Measurements from ENCODE around the gene MESP2. TPM values are rescaled to one million over a fixed set of nuclear protein-coding genes. Genes with fewer than 3 reads are reported as not detected.

MESP2 gene
- total RNA-seq, 1 experiment from 2014 or later: not detected

DNA sequence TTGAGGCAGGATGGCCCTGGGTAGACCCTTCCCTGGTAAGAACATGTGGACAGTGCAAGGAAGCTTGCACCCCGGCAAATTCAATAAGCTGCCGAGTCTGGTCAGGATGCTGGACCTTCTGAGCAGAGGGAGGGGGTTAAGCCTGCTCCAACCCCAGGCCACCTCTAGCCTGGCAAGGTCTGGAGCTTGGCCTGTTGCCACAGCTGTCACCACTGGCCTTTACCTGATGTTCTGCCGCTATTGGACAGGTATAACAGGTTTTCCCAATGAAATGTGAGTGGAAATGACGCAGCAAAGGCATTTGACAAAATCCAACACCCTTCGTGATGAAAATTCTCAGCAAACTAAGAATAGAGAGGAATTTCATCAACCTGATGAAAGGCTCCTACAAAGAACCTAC, 24.4 kb upstream of the MESP2 start:
- BruUV-seq (replicated peaks): no TSS peak
- CTCF ChIA-PET: interaction anchor here (0.5 to 3.1 kb wide), 4 partner anchors 10 to 253 kb away, joined by 3 to 16 read pairs (median 7); no protein-coding TSS in a partner anchor
- peak; percentile 81 for DNase-seq
- Mint-ChIP-seq H3K9me3 (ENCODE audit: low read depth, unreplicated experiment) (no peaks in the 10 kb centered on the region), H3K4me1 (ENCODE audit: low read depth, unreplicated experiment) (peaks cover 30% of the 10 kb centered on the region), H3K4me3 (ENCODE audit: low read depth, unreplicated experiment) (peak overlapping the region; percentile 62), H3K36me3 (ENCODE audit: insufficient read depth, unreplicated experiment) (peaks cover 7% of the 10 kb centered on the region), H3K27ac (ENCODE audit: unreplicated experiment) (no peak overlapping the region), H3K27me3 (ENCODE audit: unreplicated experiment) (peaks cover 14% of the 10 kb centered on the region)
- intact Hi-C loops (cut with micrococcal nuclease; ENCODE audit: unreplicated experiment): no loop called here
- TF ChIP-seq CTCF (IDR thresholded peaks at IDR 0.05; ENCODE audit: unreplicated experiment): no peak

GRCh38 chr15:89753855-89754254, 22.3 kb upstream of the MESP2 start:
- BruUV-seq (replicated peaks): no TSS peak

DNA sequence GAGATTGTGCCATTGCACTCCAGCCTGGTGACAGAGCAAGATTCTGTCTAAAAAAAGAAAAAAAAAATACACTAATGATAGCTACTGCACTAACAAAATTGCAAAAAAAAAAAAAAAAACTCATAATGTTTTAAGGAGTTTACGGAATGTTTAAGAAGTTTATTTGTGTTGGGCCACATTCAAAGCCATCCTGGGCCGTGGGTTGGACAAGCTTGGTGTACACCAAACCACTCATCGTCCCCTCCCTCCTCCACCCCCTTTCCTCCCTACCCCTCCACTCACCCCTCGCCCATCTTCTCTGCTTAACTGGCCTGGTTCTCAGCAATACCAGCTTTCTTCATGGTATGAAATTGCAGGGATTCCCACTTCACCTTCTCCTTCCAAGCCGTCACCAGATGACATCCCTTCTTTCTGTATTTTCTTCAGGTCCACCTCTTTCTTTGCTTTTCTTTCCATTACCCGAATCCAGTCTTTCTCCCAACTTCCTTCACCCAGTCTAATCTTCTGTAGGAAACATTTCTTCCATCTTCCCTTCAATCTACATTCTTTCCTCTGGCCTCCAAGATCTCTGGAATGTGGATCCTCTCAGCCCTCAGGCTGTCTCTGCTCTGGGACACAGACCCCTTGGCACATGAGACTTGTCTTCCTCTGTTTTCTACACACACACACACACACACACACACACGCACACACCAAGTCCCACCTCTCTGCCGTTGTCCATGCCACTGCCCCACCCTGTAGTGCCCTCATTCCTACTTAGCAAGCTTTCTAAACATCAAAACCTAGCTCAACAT, 21.6 kb upstream of the MESP2 start:
- no TSS peak for BruUV-seq (replicated peaks)
- CTCF ChIA-PET: interaction anchor here (0.6 to 1.1 kb wide), 3 partner anchors 11 to 120 kb away, joined by 3 read pairs; no protein-coding TSS in a partner anchor
- Mint-ChIP-seq H3K4me1 (ENCODE audit: low read depth, unreplicated experiment) (peaks cover 32% of the 10 kb centered on the region), H3K36me3 (ENCODE audit: insufficient read depth, unreplicated experiment) (peaks cover 6% of the 10 kb centered on the region), H3K27me3 (ENCODE audit: unreplicated experiment) (no peaks in the 10 kb centered on the region), H3K27ac (ENCODE audit: unreplicated experiment) (no peak overlapping the region), H3K9me3 (ENCODE audit: low read depth, unreplicated experiment) (no peaks in the 10 kb centered on the region), H3K4me3 (ENCODE audit: low read depth, unreplicated experiment) (no peak overlapping the region)
- no peak for DNase-seq
- intact Hi-C loops (cut with micrococcal nuclease; ENCODE audit: unreplicated experiment): no loop called here
- TF ChIP-seq CTCF (IDR thresholded peaks at IDR 0.05; ENCODE audit: unreplicated experiment): no peak

More at GRCh38 chr15:89753855-89754254, 22.3 kb upstream of the MESP2 start:
- Mint-ChIP-seq H3K4me3 (ENCODE audit: low read depth, unreplicated experiment) (no peak overlapping the region), H3K27ac (ENCODE audit: unreplicated experiment) (no peak overlapping the region), H3K36me3 (ENCODE audit: insufficient read depth, unreplicated experiment) (peaks cover 7% of the 10 kb centered on the region), H3K27me3 (ENCODE audit: unreplicated experiment) (peaks cover 3% of the 10 kb centered on the region), H3K9me3 (ENCODE audit: low read depth, unreplicated experiment) (no peaks in the 10 kb centered on the region), H3K4me1 (ENCODE audit: low read depth, unreplicated experiment) (peaks cover 30% of the 10 kb centered on the region)
- no peak for TF ChIP-seq CTCF (IDR thresholded peaks at IDR 0.05; ENCODE audit: unreplicated experiment)
- CTCF ChIA-PET: interaction anchor here (0.6 kb wide), 1 partner anchor 11 kb away, joined by 3 read pairs; no protein-coding TSS in a partner anchor
- no peak for DNase-seq
- intact Hi-C loops (cut with micrococcal nuclease; ENCODE audit: unreplicated experiment): no loop called here

DNA sequence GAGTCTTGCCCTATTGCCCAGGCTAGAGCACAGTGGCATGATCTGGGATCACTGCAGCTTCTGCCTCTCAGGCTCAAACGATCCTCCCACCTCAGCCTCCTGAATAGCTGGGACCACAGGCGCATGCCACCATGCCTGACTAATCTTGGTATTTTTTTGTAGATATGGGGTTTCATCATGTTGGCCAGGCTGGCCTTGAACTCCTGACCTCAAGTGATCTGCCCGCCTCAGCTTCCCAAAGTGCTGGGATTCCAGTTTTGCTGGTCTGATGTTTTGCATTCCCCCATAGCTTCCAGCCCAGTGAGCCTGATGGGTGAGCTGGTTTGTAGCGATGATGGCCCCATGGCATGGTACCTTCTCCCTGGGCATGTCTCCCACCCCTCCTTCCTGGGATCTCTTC, 20.4 kb upstream of the MESP2 start:
- intact Hi-C loops (cut with micrococcal nuclease; ENCODE audit: unreplicated experiment): no loop called here
- no peak for TF ChIP-seq CTCF (IDR thresholded peaks at IDR 0.05; ENCODE audit: unreplicated experiment)
- H3K4me1 Mint-ChIP-seq (ENCODE audit: low read depth, unreplicated experiment): peaks cover 44% of the 10 kb centered on the region
- CTCF ChIA-PET: interaction anchor here (0.8 to 1.1 kb wide), 2 partner anchors 16 to 119 kb away, joined by 3 read pairs; no protein-coding TSS in a partner anchor
- H3K27me3 Mint-ChIP-seq (ENCODE audit: unreplicated experiment): no peaks in the 10 kb centered on the region
- no peak overlapping the region for H3K4me3 Mint-ChIP-seq (ENCODE audit: low read depth, unreplicated experiment)
- no TSS peak for BruUV-seq (replicated peaks)
- peak overlapping the region; percentile 17 for H3K27ac Mint-ChIP-seq (ENCODE audit: unreplicated experiment)
- no peaks in the 10 kb centered on the region for H3K9me3 Mint-ChIP-seq (ENCODE audit: low read depth, unreplicated experiment)
- no peaks in the 10 kb centered on the region for H3K36me3 Mint-ChIP-seq (ENCODE audit: insufficient read depth, unreplicated experiment)
- no peak for DNase-seq

Data from Calu3 (cell line).